A549 treated with Hydrocortisone at 1 μM for 4 hours (cell line): ENCODE measurements around the gene GNPDA1. TPM values are rescaled to one million over a fixed set of nuclear protein-coding genes. Genes with fewer than 3 reads are reported as not detected.

Experiments
- total RNA-seq: library from RNA; stranded (reverse); fragments of 200-300 nt; extraction: Qiagen RNA extraction; gene quantifications from 5 replicates; pipeline ENCODE4 v1.2.3, GENCODE V29; 2022

Gene GNPDA1
- total RNA-seq = 60.2 to 71.5 TPM (median 60.5 TPM) in 5 replicates

DNA sequence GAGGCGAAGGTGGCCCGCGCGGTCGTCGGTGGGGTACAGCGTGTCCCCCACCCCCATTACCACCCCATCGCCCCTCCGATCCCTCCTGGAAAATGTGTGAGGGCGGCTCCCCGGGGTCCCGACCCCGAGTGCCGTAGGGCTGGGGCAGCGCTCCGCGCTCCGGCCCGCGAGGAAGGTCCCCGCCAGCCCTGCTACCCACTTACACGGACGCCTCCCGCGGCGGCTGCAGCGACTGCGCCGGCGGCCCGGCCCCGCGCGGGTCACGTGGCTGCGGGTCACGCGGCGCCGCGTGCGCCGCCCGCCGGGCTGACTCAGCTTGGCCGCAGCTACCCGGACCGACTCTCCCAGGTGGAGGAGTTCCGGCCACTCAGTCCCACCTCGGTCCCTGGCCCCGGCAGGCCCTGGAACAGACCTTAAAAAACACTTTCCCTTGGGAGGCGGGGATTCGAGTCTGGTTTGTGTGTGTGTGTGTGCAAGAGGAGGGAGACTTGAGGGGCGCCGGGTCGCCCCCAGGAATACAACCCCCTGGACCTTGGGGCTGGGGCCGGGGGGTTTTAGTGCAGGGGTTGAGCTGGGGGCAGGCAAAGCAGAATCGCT lies at the start of gene GNPDA1:
GNPDA1 (minus strand) TSS at position 236 of the 597 bp plus-strand sequence. CDS start 992 bp downstream, outside the sequence.

DNA sequence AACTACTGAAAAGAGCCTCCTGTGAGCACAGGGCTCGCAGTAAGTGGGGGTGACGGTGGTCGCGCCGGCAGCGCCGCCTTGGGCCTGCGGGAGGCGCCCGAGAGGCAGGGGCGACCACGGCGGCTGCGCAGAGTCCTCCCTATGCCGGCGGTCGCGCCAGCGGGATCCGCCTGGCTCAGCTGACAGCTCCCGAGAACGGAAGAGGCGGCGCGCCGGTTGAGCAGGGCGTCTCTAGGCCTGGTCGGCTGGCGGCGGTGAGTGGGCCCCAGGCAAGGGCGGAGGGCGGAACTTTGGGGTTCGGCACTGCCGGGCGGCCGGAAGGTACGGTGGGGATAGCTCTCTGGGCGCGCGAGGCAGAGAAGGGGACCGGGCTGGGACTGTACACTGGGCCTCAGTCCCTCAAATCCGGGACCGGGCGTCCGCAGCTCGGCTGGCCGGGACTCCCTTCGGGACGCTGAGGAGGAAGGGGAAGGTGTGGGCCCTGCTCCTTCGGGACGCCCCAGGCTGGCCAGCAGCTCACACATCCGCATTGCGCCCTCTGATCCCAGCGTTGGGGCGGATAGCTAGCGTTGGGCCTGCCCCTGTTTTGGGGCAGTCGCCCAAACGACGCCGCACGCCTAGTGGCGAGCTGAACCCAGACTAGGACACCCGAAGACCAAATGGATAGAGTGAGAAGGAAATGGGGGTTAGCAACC lies 43.8 kb downstream of the GNPDA1 start, which contains the start of gene RNF14:
RNF14 (plus strand) TSS at position 192 of the 695 bp plus-strand sequence. CDS start 4,484 bp downstream, outside the sequence.

DNA sequence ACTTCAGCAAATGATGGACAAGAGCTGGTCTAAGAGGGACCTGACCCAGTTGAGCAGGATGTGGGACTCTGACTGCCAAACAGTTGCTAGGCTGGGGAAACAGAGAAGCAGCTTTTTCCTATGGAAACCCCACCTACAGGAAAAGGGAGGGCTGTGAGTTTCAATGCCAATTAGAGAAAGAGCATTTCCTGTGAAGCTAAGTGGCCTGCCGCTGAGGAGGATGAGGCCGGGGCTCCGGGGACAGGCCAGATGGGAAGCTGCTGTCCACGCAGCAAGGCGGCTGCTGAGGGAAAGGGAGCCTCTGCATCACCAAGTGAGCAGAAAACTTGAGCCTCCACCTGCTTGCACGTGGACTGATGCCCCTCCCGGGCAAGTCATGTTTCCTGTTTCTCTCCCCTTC lies 54.7 kb downstream of the GNPDA1 start, which contains the start of gene PCDH12:
PCDH12 (minus strand) TSS at position 90 of the 400 bp plus-strand sequence. CDS start 351 bp downstream, outside the sequence.

Other genes with a start within 250 kb of the GNPDA1 start
- gene PCDH1, start 134.6 kb downstream of the GNPDA1 start, total RNA-seq = 1.9 to 4.5 TPM (median 3.4 TPM) in 5 replicates
- 44.7 to 54.6 TPM (median 50.6 TPM) in 5 replicates for gene DELE1, start 89.2 kb downstream of the GNPDA1 start, total RNA-seq
- 0.03 to 0.06 TPM in 2 of 5 replicates, not detected in the others for gene PCDH12, start 54.8 kb downstream of the GNPDA1 start, total RNA-seq
- gene RNF14, start 43.9 kb downstream of the GNPDA1 start, total RNA-seq = 50.3 to 85.7 TPM (median 65.0 TPM) in 5 replicates
- 46.6 to 55.4 TPM (median 50.0 TPM) in 5 replicates for gene NDFIP1, start 95.8 kb upstream of the GNPDA1 start, total RNA-seq